PC-3 (cell line): ENCODE data around the gene SH3RF1. TPM values are rescaled to one million over a fixed set of nuclear protein-coding genes. Genes with fewer than 3 reads are reported as not detected.
"Not testable (repeated sequence)": the region's sequence is repeated elsewhere in the genome, so short reads cannot be mapped to it uniquely, and the experiment has no call there.

Experiments
- ATAC-seq: fragments of 200-7000 bp; cut with Tn5 transposase; 2 replicates; pipeline ENCODE4 v1.9.1; 2020; ENCODE audit warnings: mild to moderate bottlenecking, moderate library complexity
- BruUV-seq: library from RNA; stranded (reverse); fragments of 400-500 nt; replicated peaks from 2 replicates; lab custom pipeline; 2021; lab: Mats Ljungman, UMichigan
- CTCF ChIA-PET: fragments of 300-600 bp; sonication (Branson Sonifier 250); formaldehyde crosslinking; loops from one replicate; lab custom pipeline; 2022; ENCODE audit warnings: antibody characterized with exemption; lab: Charles Lee
- POLR2A ChIA-PET: fragments of 300-600 bp; sonication (Branson Sonifier 250); formaldehyde crosslinking; loops from one replicate; lab custom pipeline; 2022; ENCODE audit warnings: antibody characterized with exemption; ENCODE audit not compliant: unreplicated experiment; lab: Charles Lee
- DNase-seq: peaks from one replicate; pipeline ENCODE4 v3.0.0-alpha.2; 2015
- H2AFZ ChIP-seq: fragments of 300-600 bp; sonication (generic); 2 replicates; pipeline ENCODE4 v1.6.0; 2016; ENCODE audit warnings: antibody characterized with exemption, low read length
- H3F3A ChIP-seq: fragments of 300-600 bp; sonication (generic); one replicate; pipeline ENCODE4 v1.6.0; 2017; ENCODE audit warnings: antibody characterized with exemption, low read length, control low read depth, mild to moderate bottlenecking; ENCODE audit not compliant: unreplicated experiment
- H3K27ac ChIP-seq: fragments of 300-600 bp; sonication (generic); 2 replicates; pipeline ENCODE4 v1.5.1; 2016; ENCODE audit warnings: mild to moderate bottlenecking, low read length
- H3K27me3 ChIP-seq: fragments of 300-600 bp; sonication (generic); 2 replicates; pipeline ENCODE4 v1.6.1; 2016; ENCODE audit warnings: low read length, mixed read lengths
- H3K36me3 ChIP-seq: fragments of 300-600 bp; sonication (generic); 2 replicates; pipeline ENCODE4 v1.6.1; 2016; ENCODE audit warnings: low read depth, mixed run types, low read length, mixed read lengths
- H3K4me1 ChIP-seq: fragments of 300-600 bp; sonication (generic); 2 replicates; pipeline ENCODE4 v1.5.1; 2016; ENCODE audit warnings: low read length; ENCODE audit not compliant: insufficient read depth
- H3K4me2 ChIP-seq: fragments of 300-600 bp; sonication (generic); 2 replicates; pipeline ENCODE4 v1.6.0; 2016; ENCODE audit warnings: low read length
- H3K4me3 ChIP-seq: fragments of 300-600 bp; sonication (generic); 2 replicates; pipeline ENCODE4 v1.5.1; 2016; ENCODE audit warnings: mild to moderate bottlenecking, low read length, mixed read lengths
- H3K79me2 ChIP-seq: fragments of 300-600 bp; sonication (generic); 2 replicates; pipeline ENCODE4 v1.6.1; 2017; ENCODE audit warnings: low read length, mixed read lengths
- H3K9ac ChIP-seq: fragments of 300-600 bp; sonication (generic); 2 replicates; pipeline ENCODE4 v1.6.0; 2016; ENCODE audit warnings: mild to moderate bottlenecking, low read length
- H3K9me2 ChIP-seq: fragments of 300-600 bp; sonication (generic); replicated peaks from 2 replicates; pipeline ENCODE4 v1.6.1; 2016; ENCODE audit warnings: mixed run types, low read length, mixed read lengths
- H3K9me3 ChIP-seq: fragments of 300-600 bp; sonication (generic); 2 replicates; pipeline ENCODE4 v1.6.1; 2016; ENCODE audit warnings: low read length, mixed read lengths
- H4K20me1 ChIP-seq: fragments of 300-600 bp; sonication (generic); 2 replicates; pipeline ENCODE4 v1.6.1; 2016; ENCODE audit warnings: low read length, mixed read lengths
- EZH2 ChIP-seq: fragments of 300-600 bp; sonication (generic); IDR thresholded peaks from one replicate; pipeline ENCODE4 v1.6.1; 2017; ENCODE audit warnings: antibody characterized with exemption, mild to moderate bottlenecking, low read length; ENCODE audit not compliant: unreplicated experiment
- EZH2phosphoT487 ChIP-seq: fragments of 300-600 bp; sonication (generic); IDR thresholded peaks from 2 replicates; pipeline ENCODE4 v1.6.1; 2018; ENCODE audit warnings: mild to moderate bottlenecking, antibody characterized with exemption, low read length, borderline replicate concordance
- intact Hi-C: fragments of 100-400 bp; cut with micrococcal nuclease; formaldehyde crosslinking; loops from 2 replicates; pipeline ENCODE4 v1.9.0; 2023
- total RNA-seq: library from RNA; depleted of rRNA; stranded (reverse); fragments of >200 nt; gene quantifications from 2 replicates; pipeline ENCODE4 v1.2.3, GENCODE V29; 2014
- TF ChIP-seq, protein P1 (sequence below): fragments of 300-600 bp; sonication (generic); conservative IDR thresholded peaks from 2 replicates; pipeline ENCODE4 v1.5.1; 2017; ENCODE audit warnings: antibody characterized with exemption, low read depth, mild to moderate bottlenecking, low read length

Gene SH3RF1
- total RNA-seq, 1 experiment from 2014 or later = 21.0 TPM

DNA sequence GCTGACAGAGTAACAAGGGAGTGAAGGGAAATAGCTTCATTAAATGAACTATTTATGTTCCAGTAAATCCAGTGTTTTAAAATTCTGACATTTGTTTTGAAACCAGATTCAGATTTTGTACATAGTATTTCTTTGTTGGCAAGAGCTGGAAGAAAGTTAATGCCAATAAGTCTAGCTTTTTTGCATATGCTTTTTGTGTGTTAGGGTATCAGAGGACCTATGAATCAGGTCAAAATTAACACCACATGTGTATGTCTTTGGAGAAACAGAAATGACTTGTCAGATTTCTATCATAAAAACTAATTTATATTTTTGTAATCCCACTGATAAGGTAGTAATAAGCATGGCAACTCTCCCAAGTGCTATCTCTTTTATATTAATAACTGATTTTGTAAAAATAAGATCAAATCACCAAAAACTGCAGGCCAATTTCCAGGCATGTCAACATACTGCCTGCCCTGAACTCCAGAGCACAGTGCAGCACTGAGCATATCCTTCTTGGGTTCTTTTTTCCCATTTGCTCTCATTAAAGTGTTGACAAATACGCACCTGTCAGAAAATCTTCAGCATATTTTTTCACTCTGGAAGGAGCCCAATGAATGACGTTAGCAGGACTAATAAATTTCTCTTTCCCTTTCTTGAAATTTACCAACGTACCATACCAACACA, 65.5 kb downstream of the SH3RF1 start:
- Histone ChIP-seq H2AFZ (no peak overlapping the region), H3K9me3 (no peaks in the 10 kb centered on the region), H3K4me3 (no peak overlapping the region), H3K4me1 (peaks cover 27% of the 10 kb centered on the region), H4K20me1 (no peaks in the 10 kb centered on the region), H3K4me2 (no peak overlapping the region), H3F3A (no peaks in the 10 kb centered on the region), H3K27me3 (no peaks in the 10 kb centered on the region), H3K79me2 (peaks cover 95% of the 10 kb centered on the region), H3K36me3 (no peaks in the 10 kb centered on the region), H3K9ac (no peak overlapping the region), H3K9me2 (no peaks in the 10 kb centered on the region), H3K27ac (no peak overlapping the region)
- DNase-seq (no peak), ATAC-seq (no peak; the same call in 1 of the 2 replicates)
- CTCF ChIA-PET = interaction anchor here (0.6 kb wide), 1 partner anchor 197 kb away, joined by 4 read pairs; no protein-coding TSS in a partner anchor
- intact Hi-C loops = no loop called here
- no TSS peak for BruUV-seq
- TF ChIP-seq, protein P1, sequence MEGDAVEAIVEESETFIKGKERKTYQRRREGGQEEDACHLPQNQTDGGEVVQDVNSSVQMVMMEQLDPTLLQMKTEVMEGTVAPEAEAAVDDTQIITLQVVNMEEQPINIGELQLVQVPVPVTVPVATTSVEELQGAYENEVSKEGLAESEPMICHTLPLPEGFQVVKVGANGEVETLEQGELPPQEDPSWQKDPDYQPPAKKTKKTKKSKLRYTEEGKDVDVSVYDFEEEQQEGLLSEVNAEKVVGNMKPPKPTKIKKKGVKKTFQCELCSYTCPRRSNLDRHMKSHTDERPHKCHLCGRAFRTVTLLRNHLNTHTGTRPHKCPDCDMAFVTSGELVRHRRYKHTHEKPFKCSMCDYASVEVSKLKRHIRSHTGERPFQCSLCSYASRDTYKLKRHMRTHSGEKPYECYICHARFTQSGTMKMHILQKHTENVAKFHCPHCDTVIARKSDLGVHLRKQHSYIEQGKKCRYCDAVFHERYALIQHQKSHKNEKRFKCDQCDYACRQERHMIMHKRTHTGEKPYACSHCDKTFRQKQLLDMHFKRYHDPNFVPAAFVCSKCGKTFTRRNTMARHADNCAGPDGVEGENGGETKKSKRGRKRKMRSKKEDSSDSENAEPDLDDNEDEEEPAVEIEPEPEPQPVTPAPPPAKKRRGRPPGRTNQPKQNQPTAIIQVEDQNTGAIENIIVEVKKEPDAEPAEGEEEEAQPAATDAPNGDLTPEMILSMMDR = no peak
- TF ChIP-seq EZH2phosphoT487 = no peak
- no peak for TF ChIP-seq EZH2
- POLR2A ChIA-PET = no interaction called here

DNA sequence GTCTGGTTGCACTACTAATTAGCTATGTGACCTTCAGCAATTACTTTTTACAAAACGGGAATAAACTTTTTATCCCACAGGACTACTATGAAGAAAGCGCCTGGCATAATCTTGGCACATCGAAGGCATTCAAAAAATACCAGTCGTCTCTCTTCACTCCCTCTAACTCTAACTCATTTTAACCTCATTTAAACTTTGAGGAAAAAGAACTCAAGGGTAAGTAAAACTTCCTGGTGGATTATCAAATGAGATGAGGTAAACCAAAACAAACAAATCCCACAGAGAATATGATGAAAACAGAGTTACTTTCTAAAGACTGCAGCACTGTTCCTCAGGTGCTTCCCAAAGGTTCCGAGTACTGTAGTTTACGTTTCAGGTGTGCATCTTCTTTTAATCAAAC, 66.9 kb downstream of the SH3RF1 start:
- BruUV-seq = no TSS peak
- H3F3A ChIP-seq = no peaks in the 10 kb centered on the region
- H3K9ac ChIP-seq = no peak overlapping the region
- no peaks in the 10 kb centered on the region for H3K9me2 ChIP-seq
- no peaks in the 10 kb centered on the region for H3K27me3 ChIP-seq
- no peak overlapping the region for H3K4me2 ChIP-seq
- no peaks in the 10 kb centered on the region for H3K9me3 ChIP-seq
- ChIA-PET POLR2A (no interaction called here), CTCF (interaction anchor here (0.6 kb wide), 1 partner anchor 46 kb away, joined by 4 read pairs; no protein-coding TSS in a partner anchor)
- ATAC-seq (no peak), DNase-seq (no peak)
- H2AFZ ChIP-seq = no peak overlapping the region
- no peak overlapping the region for H3K4me3 ChIP-seq
- peaks cover 97% of the 10 kb centered on the region for H3K79me2 ChIP-seq
- H4K20me1 ChIP-seq = no peaks in the 10 kb centered on the region
- no peak overlapping the region for H3K27ac ChIP-seq
- no peaks in the 10 kb centered on the region for H3K36me3 ChIP-seq
- intact Hi-C loops = no loop called here
- no peak for TF ChIP-seq EZH2
- TF ChIP-seq EZH2phosphoT487 = no peak
- H3K4me1 ChIP-seq = peaks cover 30% of the 10 kb centered on the region

DNA sequence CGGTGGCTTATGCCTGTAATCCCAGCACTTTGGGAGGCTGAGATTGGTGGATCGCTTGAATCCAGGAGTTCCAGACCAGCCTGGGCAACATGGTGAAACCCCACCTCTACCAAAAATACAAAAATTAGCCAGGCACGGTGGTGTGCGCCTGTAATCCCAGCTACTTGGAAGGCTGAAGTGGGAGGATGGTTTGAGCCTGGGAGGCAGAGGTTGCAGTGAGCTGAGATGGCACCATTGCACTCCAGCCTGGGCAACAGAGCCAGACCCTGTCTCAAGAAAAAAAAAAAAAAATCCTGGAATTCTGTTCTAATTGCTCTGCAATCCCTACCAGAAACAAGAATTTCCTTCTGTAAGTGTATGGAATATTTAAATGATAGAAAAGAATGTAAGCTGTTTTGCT, 67.5 kb downstream of the SH3RF1 start:
- H3K27ac ChIP-seq, H4K20me1 ChIP-seq, BruUV-seq, POLR2A ChIA-PET, intact Hi-C loops, DNase-seq, H2AFZ ChIP-seq, H3K4me2 ChIP-seq, H3K9ac ChIP-seq, H3F3A ChIP-seq, H3K4me3 ChIP-seq, H3K27me3 ChIP-seq, H3K9me3 ChIP-seq, H3K9me2 ChIP-seq, H3K36me3 ChIP-seq, ATAC-seq: not testable (repeated sequence)
- CTCF ChIA-PET = interaction anchor here (0.6 to 0.8 kb wide), 3 partner anchors 47 to 282 kb away, joined by 4 to 9 read pairs (median 5); no protein-coding TSS in a partner anchor
- Histone ChIP-seq H3K79me2 (peaks cover 95% of the 10 kb centered on the region), H3K4me1 (peaks cover 30% of the 10 kb centered on the region)
